C4-2B (cell line): ENCODE measurements around the gene UBP1.
"Not testable (repeated sequence)": the region's sequence is repeated elsewhere in the genome, so short reads cannot be mapped to it uniquely, and the experiment has no call there.

Experiments used
- CTCF ChIP-seq: fragments of 450-650 bp; conservative IDR thresholded peaks from 2 replicates; pipeline ENCODE4 v1.5.1; 2017; ENCODE audit warnings: mild to moderate bottlenecking
- ZFX ChIP-seq: fragments of 450-650 bp; IDR thresholded peaks from 2 replicates; pipeline ENCODE4 v1.6.1; 2017

GRCh38 chr3:33429306-33429705 is 10.9 kb downstream of the UBP1 start:
- TF ChIP-seq CTCF, ZFX: not testable (repeated sequence)
